ENCODE data around the gene DPEP1. TPM values are rescaled to one million over a fixed set of nuclear protein-coding genes. Genes with fewer than 3 reads are reported as not detected.
"Not testable (repeated sequence)": the region's sequence is repeated elsewhere in the genome, so short reads cannot be mapped to it uniquely, and the experiment has no call there.

DPEP1 gene
- total RNA-seq, 1 experiment from 2014 or later: not detected

DNA sequence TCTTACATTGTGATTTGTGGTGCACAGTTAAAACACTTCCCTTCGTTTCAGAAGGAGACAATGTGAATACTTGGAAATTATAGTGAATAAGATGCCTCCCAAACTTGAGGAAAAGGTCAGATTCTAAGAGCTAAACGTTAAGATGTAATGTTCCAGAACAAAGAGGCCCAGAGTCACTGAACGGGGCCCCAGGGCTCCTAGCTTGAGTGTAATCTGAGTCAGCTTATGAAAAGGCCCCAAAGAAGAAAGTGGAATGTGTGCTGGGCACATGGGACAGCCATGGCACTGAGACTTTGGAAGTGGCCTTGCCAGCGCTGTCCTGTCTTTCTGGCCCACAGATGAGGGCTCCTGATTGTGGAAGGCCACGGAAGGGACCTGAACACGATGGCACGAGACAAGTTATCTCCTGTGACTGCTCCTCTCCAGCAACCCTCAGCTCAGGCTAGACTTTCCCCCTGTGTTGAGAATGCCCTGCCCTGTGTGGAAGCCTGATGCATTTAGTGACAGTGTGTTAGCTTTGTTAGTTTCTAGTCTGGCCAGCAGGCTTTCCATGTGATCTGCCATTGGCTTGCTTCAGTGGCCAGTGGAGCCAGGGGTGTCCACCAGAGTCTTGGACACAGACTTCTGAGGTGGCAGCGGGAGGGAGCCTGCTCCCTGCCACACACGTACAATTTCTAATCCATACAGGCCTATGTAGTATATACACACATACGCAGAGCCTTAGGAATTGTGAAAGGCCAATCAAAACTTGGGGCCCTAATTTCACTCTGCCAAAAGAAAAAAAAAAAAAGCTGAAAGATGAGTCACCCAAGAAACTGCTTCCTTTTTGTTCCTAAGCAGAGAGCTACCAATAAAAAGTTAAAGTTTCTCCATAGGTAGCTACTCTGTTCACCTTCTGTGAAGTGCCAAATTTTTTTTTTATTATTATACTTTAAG, 57.3 kb downstream of the DPEP1 start:
- no peaks in the 10 kb centered on the region; the same call in 1 of the 2 replicates for H3K9me3 ChIP-seq
- DNase-seq: no peak
- H3K27me3 ChIP-seq: no peaks in the 10 kb centered on the region
- no peaks in the 10 kb centered on the region for H3K36me3 ChIP-seq
- no peak overlapping the region for H3K4me3 ChIP-seq

DNA sequence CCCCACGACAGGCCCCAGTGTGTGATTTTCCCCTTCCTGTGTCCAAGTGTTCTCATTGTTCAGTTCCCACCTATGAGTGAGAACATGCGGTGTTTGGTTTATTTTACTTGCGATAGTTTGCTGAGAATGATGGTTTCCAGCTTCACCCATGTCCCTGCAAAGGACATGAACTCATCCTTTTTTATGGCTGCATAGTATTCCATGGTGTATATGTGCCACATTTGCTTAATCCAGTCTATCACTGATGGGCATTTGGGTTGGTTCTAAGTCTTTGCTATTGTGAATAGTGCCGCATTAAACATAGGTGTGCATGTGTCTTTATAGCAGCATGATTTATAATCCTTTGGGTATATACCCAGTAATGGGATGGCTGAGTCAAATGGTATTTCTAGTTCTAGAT, 58.1 kb downstream of the DPEP1 start:
- not testable (repeated sequence) for H3K36me3 ChIP-seq, H3K9me3 ChIP-seq, DNase-seq, H3K27me3 ChIP-seq, H3K4me3 ChIP-seq

DNA sequence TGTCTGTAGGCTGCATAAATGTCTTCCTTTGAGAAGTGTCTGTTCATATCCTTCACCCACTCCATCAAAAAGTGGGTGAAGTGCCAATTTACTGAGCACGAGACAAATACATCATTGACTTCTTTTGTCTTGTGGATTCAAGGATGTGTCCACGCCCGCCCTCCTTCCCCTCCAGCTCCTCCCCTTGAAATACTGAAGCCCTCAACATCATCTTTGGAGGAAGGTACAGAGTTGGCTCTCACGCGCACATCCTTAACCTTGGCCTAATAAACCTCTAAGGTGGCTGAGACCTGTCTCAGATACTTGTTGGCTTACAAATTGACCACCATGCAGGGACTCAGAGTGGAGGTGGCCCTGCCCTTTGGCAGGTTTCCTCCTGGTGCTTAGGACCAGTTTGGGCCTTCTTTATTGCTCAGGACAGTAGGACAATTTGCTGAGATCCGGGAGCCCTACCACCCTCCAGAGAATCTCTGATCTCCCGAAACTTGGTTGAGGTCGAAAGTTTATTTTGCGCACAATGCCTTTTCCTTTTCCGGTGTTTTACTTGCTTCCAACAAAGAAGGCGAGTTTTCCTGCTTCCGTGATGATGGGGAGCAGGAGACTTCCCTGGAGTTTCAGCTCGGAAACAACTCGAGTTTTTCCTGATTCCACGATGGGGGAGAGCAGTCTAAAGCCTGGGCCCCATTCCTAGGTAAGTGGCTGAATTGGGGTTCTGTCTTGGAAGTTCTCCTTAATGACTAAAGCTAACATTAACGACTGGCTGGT, 58.9 kb downstream of the DPEP1 start:
- Histone ChIP-seq H3K36me3 (no peaks in the 10 kb centered on the region), H3K9me3 (no peaks in the 10 kb centered on the region), H3K27me3 (no peaks in the 10 kb centered on the region), H3K4me3 (no peak overlapping the region)
- no peak for DNase-seq

- Histone ChIP-seq H3K27me3 (no peaks in the 10 kb centered on the region), H3K9me3 (no peaks in the 10 kb centered on the region), H3K36me3 (no peaks in the 10 kb centered on the region; the same call in 1 of the 2 replicates), H3K4me3 (no peak overlapping the region)
- DNase-seq: no peak
These were observed 64.8 kb downstream of the DPEP1 start for GRCh38 chr16:89678258-89678657.

DNA sequence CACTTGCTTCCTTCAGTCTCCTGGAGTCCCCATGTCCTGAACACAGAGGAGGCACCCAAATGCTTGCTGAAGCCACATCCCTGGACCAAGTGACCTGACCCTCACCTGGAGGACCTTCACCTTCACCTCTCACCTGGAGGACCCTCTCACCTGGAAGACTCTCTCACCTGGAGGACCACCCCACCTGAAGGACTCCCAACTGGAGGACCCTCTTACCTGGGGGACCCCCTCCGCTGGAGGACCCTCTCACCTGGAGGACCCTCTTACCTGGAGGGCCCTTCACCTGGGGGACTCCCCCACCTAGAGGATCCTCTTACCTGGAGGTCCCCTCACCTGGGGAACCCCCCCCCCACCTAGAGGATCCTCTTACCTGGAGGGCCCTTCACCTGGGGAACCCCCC, 72.5 kb downstream of the DPEP1 start:
- Histone ChIP-seq H3K9me3 (no peaks in the 10 kb centered on the region), H3K27me3 (no peaks in the 10 kb centered on the region), H3K4me3 (no peak overlapping the region), H3K36me3 (no peaks in the 10 kb centered on the region; the same call in none of the 2 replicates)
- DNase-seq: no peak

DNA sequence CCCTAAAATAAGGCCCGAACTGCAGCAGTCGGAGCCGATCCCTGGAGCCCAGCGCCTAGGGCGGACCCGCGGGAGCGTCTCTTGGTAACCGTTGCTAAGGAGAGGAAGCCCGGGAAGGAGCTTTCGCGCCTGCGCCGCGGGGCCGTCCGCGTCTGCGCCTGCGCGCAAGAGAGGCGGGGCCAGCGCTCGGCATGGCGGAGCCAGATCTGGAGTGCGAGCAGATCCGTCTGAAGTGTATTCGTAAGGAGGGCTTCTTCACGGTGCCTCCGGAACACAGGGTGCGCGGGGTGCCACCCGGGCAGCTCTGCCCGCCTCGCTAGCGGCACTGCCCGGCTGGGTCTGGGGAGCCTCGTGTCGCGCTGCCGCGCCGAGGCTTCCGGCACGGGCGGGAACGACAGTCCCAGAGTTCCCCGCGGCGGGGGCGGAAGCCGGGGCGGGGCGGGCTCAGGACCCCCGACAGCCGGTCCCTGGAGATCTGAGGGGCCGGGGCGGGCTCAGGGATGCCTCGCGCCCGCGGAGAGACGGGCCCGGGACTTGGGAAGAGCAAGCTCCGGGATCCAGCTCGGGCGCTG, 73.2 kb downstream of the DPEP1 start, which contains the start of gene CDK10:
Gene CDK10, plus strand, starts transcription at position 170 of the 572 bp plus-strand sequence. Its CDS starts 22 bp downstream, at position 192.
- no peaks in the 10 kb centered on the region for H3K9me3 ChIP-seq
- H3K4me3 ChIP-seq: peak within 1 kb of the TSS; percentile 80
- H3K27me3 ChIP-seq: no peaks in the 10 kb centered on the region
- peak; percentile 76 for DNase-seq
- peaks cover 2% of the 10 kb centered on the region for H3K36me3 ChIP-seq

- Histone ChIP-seq H3K9me3 (no peaks in the 10 kb centered on the region), H3K27me3 (no peaks in the 10 kb centered on the region), H3K36me3 (peaks cover 2% of the 10 kb centered on the region), H3K4me3 (peak overlapping the region; percentile 80)
- DNase-seq: no peak
These were observed 73.9 kb downstream of the DPEP1 start for GRCh38 chr16:89687092-89687940.

Other genes with a start within 250 kb of the DPEP1 start
- gene ANKRD11, start 123.1 kb upstream of the DPEP1 start, total RNA-seq (2014; rRNA removed; shearing (Covaris generic); ENCODE audit: low replicate concordance): 54.3 and 98.9 TPM in 2 replicates
- 52.8 and 71.9 TPM in 2 replicates for gene SPG7, start 105.2 kb upstream of the DPEP1 start, total RNA-seq (2014; rRNA removed; shearing (Covaris generic); ENCODE audit: low replicate concordance)
- 2,413 and 2,555 TPM in 2 replicates for gene RPL13, start 53.0 kb upstream of the DPEP1 start, total RNA-seq (2014; rRNA removed; shearing (Covaris generic); ENCODE audit: low replicate concordance)
- 9.1 and 9.6 TPM in 2 replicates for gene CPNE7, start 37.9 kb upstream of the DPEP1 start, total RNA-seq (2014; rRNA removed; shearing (Covaris generic); ENCODE audit: low replicate concordance)
- 83.9 and 97.0 TPM in 2 replicates for gene CHMP1A, start 44.1 kb downstream of the DPEP1 start, total RNA-seq (2014; rRNA removed; shearing (Covaris generic); ENCODE audit: low replicate concordance)
- 6.6 and 13.7 TPM in 2 replicates for gene SPATA33, start 44.2 kb downstream of the DPEP1 start, total RNA-seq (2014; rRNA removed; shearing (Covaris generic); ENCODE audit: low replicate concordance)
- gene CDK10, start 73.0 kb downstream of the DPEP1 start, total RNA-seq (2014; rRNA removed; shearing (Covaris generic); ENCODE audit: low replicate concordance): 11.9 and 40.4 TPM in 2 replicates
- gene SPATA2L, start 88.1 kb downstream of the DPEP1 start, total RNA-seq (2014; rRNA removed; shearing (Covaris generic); ENCODE audit: low replicate concordance): 12.6 and 18.4 TPM in 2 replicates
- gene VPS9D1, start 107.3 kb downstream of the DPEP1 start, total RNA-seq (2014; rRNA removed; shearing (Covaris generic); ENCODE audit: low replicate concordance): 6.4 and 7.2 TPM in 2 replicates
- 4.5 and 4.9 TPM in 2 replicates for gene ZNF276, start 107.9 kb downstream of the DPEP1 start, total RNA-seq (2014; rRNA removed; shearing (Covaris generic); ENCODE audit: low replicate concordance)
- gene FANCA, start 203.0 kb downstream of the DPEP1 start, total RNA-seq (2014; rRNA removed; shearing (Covaris generic); ENCODE audit: low replicate concordance): 11.9 and 13.1 TPM in 2 replicates
- gene SPIRE2, start 214.8 kb downstream of the DPEP1 start, total RNA-seq (2014; rRNA removed; shearing (Covaris generic); ENCODE audit: low replicate concordance): 5.0 and 5.3 TPM in 2 replicates

All from MG63 (cell line).